Measurements from ENCODE around the gene COL1A1. TPM values are rescaled to one million over a fixed set of nuclear protein-coding genes. Genes with fewer than 3 reads are reported as not detected.

The COL1A1 gene
- total and polyA plus RNA-seq, 2 of the 13 experiments (the other 11 are each of a cell fraction or from before 2014, with no cell fraction given), result 0.05 TPM; not detected in 1

GRCh38 chr17:50145532-50146229 is 55.8 kb downstream of the COL1A1 start:
- TF ChIP-seq SRSF4 (IDR thresholded peaks at IDR 0.05; ENCODE audit: low read depth, low read length, poor library complexity, severe bottlenecking) (no peak), HNF4A (CRISPR knock-in tag; IDR thresholded peaks at IDR 0.05) (no peak), KDM5B (CRISPR knock-in tag; IDR thresholded peaks at IDR 0.05; ENCODE audit: borderline replicate concordance) (no peak), KDM3A (CRISPR knock-in tag; IDR thresholded peaks at IDR 0.05; ENCODE audit: low read depth) (no peak), HES4 (CRISPR knock-in tag; IDR thresholded peaks at IDR 0.05; ENCODE audit: borderline replicate concordance) (no peak), ZNF260 (CRISPR knock-in tag; IDR thresholded peaks at IDR 0.05; ENCODE audit: borderline replicate concordance, low read depth) (no peak), ZNF549 (CRISPR knock-in tag; IDR thresholded peaks at IDR 0.05) (no peak), ZNF703 (CRISPR knock-in tag; IDR thresholded peaks at IDR 0.05; ENCODE audit: borderline replicate concordance) (no peak), ZNF367 (CRISPR knock-in tag; IDR thresholded peaks at IDR 0.05; ENCODE audit: borderline replicate concordance) (no peak), TARDBP (CRISPR knock-in tag; IDR thresholded peaks at IDR 0.05) (no peak), SRY (CRISPR knock-in tag; IDR thresholded peaks at IDR 0.05) (no peak), ATF7 (IDR thresholded peaks at IDR 0.05) (no peak), ATF7 (CRISPR knock-in tag; IDR thresholded peaks at IDR 0.05) (no peak), CSRNP2 (CRISPR knock-in tag; conservative IDR thresholded peaks at IDR 0.05; ENCODE audit: low read depth) (no peak), ZSCAN12 (CRISPR knock-in tag; IDR thresholded peaks at IDR 0.05) (no peak), PRPF4 (IDR thresholded peaks at IDR 0.05; ENCODE audit: low read depth, low read length, poor library complexity, severe bottlenecking) (no peak), NPAS2 (CRISPR knock-in tag; IDR thresholded peaks at IDR 0.05; ENCODE audit: borderline replicate concordance) (no peak), RBAK (CRISPR knock-in tag; IDR thresholded peaks at IDR 0.05) (no peak), NFATC3 (CRISPR knock-in tag; IDR thresholded peaks at IDR 0.05) (no peak)
- TF ChIP-seq, protein P1, sequence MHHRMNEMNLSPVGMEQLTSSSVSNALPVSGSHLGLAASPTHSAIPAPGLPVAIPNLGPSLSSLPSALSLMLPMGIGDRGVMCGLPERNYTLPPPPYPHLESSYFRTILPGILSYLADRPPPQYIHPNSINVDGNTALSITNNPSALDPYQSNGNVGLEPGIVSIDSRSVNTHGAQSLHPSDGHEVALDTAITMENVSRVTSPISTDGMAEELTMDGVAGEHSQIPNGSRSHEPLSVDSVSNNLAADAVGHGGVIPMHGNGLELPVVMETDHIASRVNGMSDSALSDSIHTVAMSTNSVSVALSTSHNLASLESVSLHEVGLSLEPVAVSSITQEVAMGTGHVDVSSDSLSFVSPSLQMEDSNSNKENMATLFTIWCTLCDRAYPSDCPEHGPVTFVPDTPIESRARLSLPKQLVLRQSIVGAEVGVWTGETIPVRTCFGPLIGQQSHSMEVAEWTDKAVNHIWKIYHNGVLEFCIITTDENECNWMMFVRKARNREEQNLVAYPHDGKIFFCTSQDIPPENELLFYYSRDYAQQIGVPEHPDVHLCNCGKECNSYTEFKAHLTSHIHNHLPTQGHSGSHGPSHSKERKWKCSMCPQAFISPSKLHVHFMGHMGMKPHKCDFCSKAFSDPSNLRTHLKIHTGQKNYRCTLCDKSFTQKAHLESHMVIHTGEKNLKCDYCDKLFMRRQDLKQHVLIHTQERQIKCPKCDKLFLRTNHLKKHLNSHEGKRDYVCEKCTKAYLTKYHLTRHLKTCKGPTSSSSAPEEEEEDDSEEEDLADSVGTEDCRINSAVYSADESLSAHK (CRISPR knock-in tag; IDR thresholded peaks at IDR 0.05; ENCODE audit: borderline replicate concordance), result no peak
- POLR2A ChIA-PET, result no interaction called here
- in situ Hi-C loops (cut with HindIII; ENCODE audit: extremely low pct_ligation_motif_present, low pct_unique_long_range_greater_than_20kb), result no loop called here
- no peak overlapping the region for H3K4me3 ChIP-seq (replicated peaks in 1 of 3; ENCODE audit: insufficient read depth in 1 of 3, low read depth in 2 of 3, low read length in 3 of 3)
- no TSS peak for BruUV-seq (replicated peaks)
- FAIRE-seq (no peak), ATAC-seq (no peak), DNase-seq (ENCODE audit: low spot score) (no peak)
- H3K4me2 ChIP-seq (ENCODE audit: low read depth, low read length), result peak overlapping the region; percentile 100; the same call in 1 of the 2 replicates
- H3K36me3 ChIP-seq (replicated peaks in 1 of 2; ENCODE audit: control insufficient read depth in 1 of 2, insufficient read depth in 2 of 2, low read length in 2 of 2), result peaks cover 34 to 43% of the 10 kb centered on the region in 2 experiments
- peaks cover 42% of the 10 kb centered on the region for H3K4me1 ChIP-seq (ENCODE audit: insufficient read depth, low read length)
- no peak overlapping the region for H2AFZ ChIP-seq (ENCODE audit: low read length)
- intact Hi-C loops (cut with micrococcal nuclease; ENCODE audit: unreplicated experiment), result no loop called here
- WGBS (ENCODE audit: low lambda C conversion rate), result 83% methylated on average over 11 of the region's 11 CpGs
- H3K79me2 ChIP-seq (ENCODE audit: insufficient read depth, low read length), result peaks cover 25% of the 10 kb centered on the region
- peak overlapping the region; percentile 11 for H3K27ac ChIP-seq (ENCODE audit: extremely low read length, insufficient read depth, low read length)
- H3K27me3 ChIP-seq (ENCODE audit: control insufficient read depth in 1 of 2, insufficient read depth in 2 of 2, low read length in 2 of 2), result no peaks in the 10 kb centered on the region
- CTCF ChIA-PET (ENCODE audit: low intra/inter-chr PET ratio, low total read pairs), result no interaction called here
- H3K9me3 ChIP-seq (ENCODE audit: low read length), result no peaks in the 10 kb centered on the region
- H3K9ac ChIP-seq (ENCODE audit: insufficient read depth, low read depth, low read length), result no peak overlapping the region
- peaks cover 11% of the 10 kb centered on the region; the same call in 1 of the 2 replicates for H4K20me1 ChIP-seq (ENCODE audit: insufficient read depth, low read length)
